Activated CD8-positive, alpha-beta memory T cell treated with anti-CD3 and anti-CD28 coated beads, Interleukin-2, amount 50 U/mL, for 24 hours (primary cell): ENCODE results near the gene WIPI1.
"Not testable (repeated sequence)": the region's sequence is repeated elsewhere in the genome, so short reads cannot be mapped to it uniquely, and the experiment has no call there.

Source experiments
- DNase-seq: peaks from one replicate; pipeline ENCODE4 v3.0.0-alpha.2; 2020; ENCODE audit errors: extremely low read depth

WIPI1 gene

DNA sequence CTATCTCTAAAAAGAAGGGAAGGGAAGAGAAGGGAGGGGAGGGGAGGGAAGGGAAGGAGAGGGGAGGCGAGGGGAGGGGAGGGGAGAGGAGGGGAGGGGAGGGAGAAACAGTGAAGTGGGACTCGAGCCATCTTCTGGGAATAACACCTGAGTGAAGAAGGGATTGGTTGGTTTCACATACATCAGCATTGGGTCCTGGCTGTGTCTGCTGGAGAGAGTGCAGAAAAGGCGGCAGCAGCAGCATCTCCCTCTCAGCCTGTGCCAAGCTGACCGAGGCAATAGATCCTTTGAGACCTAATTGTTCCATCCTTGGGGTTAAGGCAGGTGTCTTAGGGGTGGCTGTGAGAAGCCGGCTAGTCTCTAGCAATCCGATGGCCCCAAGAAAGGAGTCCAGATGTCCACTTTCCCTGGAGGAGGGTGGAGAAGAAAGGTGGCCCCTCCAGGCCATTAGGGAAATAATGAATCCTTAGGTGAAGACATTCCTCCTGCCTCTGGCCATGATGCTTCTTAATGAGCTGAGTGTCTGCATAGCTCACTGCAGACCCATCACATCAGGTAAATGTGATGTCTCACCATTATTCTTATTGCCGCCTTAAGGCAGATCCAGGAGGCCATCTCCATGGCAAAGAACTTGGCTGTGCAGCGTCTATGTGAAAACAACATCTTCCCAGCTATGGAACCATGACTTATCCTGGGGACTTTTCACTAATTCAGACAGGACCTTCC lies 71.6 kb downstream of the WIPI1 start:
- DNase-seq, result no peak

DNA sequence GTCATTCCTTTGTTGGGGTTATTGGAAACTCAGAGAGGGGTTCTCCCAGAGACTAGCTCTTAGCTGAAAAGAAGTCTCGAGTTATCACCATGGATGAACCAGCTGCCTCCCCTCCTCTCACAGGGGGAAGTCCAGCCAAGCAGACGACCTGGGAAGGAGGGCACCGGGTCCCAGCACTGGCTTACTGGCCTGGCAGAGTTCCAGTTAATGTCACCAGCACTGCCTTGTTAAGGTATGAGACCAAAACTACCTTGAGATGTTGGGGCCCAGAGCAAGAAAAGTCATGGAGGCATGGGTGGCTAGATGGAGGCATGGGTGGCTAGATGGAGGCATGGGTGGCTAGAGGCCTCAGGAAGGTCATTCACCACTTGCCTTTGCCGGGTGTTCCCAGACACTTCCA lies 72.4 kb downstream of the WIPI1 start:
- no peak for DNase-seq

DNA sequence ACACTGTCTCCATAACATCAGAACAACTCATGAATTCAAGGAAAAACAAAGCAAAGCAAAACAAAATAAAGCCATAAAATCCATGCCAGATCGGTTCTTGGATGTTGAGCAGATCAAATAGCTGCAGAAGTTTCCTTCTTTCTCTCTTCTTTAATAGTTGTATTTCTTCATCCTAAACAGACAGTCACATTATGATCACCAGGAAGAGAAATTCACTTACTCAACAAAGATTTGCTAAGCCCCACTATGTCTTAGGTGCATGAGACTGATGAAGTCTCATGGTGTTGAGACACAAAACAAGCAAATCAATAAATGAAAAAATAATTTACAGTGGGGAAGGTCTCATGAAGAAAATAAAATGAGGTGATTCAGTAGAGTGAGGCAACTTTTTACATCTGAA lies 72.8 kb downstream of the WIPI1 start:
- DNase-seq, result no peak

DNA sequence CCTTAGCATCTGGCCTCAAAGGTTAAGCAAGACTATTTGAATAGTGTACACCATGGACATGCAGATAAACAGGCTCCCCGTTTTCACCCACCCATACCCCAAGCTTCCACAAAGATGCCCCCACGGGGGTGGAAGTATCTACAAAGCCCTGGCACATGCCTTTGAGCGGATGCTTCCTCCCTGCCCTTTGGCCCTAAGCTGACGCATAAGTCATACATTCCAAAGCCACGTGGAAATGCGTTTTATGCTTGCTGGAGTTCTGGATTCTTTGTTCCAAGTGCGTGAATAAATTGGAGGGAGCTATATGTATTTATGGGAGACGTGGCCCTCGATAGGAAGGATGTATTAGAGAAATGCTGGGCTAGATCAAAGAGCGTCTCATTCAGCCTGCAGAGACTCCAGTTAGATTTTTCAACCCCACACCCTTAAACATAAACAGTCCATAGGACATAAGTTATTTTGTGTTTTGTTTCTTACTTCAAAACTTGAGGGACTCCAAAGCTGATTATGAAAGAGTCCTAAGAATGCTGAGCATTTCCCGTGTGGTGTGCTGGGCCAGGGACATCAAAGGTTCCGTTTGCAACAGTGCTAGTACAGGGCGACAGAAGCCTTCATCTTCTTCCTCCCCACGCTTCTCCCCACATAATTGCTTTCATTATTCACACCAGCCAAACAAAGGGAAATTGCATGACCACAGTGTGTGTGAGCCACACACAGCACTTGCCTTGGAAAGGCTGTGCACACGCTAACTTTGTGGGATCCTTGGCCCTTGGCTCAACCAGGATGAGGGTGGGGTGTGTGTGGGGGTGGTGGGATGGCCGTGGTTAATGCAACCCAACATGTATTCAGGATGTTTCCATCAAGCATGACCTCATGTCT lies 73.6 kb downstream of the WIPI1 start:
- no peak for DNase-seq

DNA sequence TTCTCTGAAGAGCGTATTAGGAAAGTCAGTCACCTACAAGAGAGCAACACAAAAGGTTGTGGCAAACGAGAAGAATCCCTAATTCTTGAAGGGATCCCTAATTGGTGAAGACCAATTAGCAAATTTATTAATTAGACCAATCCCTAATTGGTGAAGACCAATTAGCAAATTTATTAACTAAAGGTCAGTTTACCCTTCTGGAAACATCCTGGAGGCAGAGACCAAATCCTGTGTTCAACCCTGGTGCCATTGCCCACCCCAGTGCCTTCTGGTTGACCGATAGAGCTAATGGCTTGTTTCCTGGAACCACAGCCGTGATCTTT lies 74.2 kb downstream of the WIPI1 start:
- no peak for DNase-seq

DNA sequence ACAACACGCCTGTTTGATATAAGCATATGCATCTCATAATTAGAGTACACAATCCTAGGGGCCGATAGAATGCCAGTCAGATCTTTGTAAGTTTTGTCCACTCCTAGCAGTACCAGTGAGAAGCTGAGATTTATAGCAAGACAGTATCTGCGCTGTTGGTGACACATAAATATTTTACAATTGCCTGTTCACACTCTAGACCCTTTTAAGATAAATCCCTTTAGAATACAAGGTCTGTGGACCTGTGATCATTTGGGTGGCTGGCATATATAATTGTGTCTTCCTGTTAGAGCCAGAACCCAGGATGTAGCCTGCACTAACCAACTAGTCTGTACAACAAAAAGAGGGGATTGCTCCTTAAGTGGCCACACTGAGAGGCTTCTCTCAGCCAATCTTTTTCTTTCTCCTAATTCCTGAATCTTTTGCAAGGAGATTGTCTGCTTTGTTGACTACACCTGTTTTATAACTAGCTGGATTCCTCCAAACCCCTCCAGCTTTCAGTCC lies 74.7 kb downstream of the WIPI1 start:
- DNase-seq, result no peak

DNA sequence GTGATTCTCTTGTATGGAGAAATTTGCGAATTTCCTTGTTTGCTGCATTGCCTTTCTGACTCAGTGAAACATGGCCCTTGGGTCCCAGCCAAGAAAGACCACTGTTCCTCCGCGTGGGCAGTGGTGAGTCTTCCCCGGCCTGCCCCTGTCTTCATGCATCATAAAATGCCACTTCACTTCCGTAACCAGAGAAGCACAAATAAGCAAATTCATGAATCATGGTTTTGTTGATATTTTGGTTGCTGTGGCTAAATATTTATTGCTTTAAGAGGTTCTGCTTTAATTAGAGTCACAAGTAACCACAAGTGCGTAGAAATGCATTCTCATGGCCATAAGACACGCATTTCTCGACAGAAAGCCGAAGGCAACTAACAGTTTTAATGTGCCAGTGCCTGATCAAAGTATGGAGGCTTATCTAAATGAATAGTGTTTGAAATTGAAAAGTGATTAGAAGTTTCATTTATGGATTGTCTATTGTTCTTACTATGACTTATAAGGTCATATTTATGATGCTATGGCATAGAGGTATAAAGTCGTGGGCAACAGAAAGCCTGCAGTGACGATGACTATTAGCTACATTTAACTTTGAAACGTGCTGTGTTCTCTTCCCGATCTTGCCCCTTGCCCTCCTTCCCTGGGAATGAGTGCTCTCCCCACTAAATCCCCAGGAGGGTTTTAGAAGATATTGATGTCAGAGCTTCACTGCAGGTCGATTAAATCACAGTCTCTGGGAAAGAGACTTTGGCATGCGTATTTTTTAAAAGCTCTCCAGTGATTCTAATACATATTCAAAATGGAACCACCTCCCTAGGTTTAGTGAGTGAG lies 76.0 kb downstream of the WIPI1 start:
- no peak for DNase-seq

DNA sequence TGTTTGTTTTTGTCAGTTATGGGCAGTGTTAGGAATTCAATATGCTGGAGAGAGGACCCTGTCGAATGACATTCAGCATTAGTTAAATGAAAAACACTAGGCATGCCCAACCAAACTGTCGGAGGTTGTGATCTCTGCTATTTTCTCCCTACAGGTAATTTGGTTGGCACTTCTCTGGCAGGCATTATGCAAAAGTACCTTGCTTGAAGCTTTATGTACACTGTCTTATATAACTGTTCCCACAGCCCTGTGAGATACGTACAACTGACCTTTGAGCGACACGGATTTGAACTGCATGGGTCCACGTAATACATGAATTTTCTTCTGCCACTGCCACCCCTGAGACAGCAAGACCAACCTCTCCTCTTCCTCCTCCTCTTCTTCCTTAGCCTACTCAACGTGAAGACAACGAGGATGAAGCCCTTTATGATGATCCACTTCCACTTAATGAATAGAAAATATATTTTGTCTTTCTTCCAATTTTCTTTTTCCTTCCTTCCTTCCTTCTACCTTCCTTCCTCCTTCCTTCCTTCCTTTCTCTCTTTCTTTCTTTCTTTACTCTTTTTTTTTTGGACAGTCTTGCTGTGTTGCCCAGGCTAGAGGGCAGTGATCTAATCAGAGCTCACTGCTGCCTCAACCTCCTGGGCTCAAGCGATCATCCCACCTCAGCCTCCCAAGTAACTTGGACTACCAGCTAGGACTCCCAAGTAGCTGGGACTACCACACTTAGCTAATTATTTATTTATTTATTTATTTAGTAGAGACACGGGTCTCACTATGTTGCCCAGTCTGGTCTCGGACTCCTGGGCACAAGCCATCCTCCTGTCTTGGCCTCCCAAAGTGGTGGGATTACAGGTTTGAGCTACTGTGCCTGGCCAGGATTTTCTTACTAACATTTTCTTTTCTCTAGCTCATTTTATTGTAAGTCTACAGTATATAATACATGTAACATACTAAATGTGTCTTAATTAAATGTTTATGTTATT lies 77.3 kb downstream of the WIPI1 start:
- DNase-seq, result no peak

DNA sequence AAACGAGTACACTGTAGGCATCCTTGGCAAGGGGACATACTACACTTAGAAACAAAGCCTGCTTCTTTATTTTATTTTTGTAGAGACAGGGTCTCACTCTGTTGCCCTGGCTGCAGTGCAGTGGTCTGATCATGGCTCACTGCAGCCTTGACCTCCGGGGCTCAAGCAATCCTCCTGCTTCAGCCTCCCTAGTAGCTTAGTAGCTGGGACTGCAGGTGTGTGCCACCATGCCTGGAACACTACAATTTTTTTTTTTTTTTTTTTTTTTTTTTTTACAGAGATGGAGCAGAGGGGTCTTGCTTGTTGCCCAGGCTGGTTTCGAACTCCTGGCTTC lies 78.2 kb downstream of the WIPI1 start:
- no peak for DNase-seq

DNA sequence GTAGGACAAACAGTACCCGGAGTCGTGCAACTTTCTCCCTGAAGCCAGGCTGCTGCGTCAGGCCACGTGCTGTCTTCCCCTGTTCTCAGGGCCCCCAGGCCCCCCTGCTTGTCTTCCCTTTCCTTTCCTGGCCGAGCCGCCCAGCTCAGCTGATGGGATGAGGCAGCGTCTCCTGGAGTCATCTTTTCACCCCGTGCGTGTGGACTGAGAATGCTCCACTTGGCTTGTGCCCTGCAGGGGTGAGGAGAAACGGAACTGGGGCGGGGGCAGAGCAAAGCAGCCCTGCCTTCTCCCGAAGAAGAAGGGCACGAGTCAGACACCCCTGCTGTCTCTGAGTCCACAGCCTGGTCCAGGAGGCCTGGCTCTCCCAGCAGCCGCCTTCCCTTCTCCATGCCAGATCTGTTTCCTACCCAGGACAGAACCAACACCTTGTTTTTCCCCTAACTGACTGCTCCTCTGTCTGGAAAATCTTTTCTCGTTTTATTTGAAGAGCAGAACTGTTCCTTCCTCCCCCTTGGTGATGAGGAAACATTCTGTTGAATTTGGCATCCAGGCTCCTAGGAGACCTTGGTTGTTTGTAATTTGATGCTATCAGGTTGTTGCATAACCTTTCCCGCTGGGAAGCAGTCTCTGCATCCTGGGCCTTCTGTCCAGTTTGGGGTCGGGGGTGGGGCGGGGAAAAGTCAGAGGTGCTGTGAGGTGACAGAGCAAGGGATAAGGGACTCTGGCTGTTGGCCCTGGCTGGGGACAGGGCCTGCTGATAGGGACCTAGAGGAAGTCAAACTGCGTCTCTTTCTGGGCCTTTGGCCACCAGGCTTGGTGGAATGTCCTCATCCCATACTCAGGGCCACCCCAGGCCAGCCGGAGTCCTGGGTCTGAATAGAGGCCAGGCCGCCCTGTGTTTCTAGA lies 78.8 kb downstream of the WIPI1 start:
- DNase-seq, result no peak

DNA sequence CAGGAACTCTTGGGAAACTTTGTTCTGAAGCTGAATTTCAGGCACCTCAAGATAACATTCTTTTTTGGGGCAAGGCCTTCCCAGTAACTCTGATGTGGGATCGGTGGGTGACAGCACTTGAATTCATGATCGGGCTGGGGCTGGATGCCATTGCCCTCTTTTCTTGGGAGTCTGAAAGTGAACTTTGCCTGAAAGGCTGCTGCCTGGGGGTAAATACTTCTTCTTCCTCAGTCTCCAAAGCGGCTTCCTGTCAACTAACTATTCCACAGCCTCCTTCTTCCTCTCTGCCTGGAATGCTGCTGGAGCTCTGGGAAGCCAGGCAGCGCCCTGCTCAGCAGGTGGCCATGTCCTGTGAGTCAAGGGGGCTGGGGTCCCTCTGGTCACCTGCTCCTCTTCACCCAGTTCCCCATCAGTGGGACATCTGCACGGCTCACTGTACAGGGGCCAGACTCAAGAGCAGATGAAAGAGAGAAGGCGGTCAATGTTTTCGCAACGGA lies 79.5 kb downstream of the WIPI1 start:
- no peak for DNase-seq

DNA sequence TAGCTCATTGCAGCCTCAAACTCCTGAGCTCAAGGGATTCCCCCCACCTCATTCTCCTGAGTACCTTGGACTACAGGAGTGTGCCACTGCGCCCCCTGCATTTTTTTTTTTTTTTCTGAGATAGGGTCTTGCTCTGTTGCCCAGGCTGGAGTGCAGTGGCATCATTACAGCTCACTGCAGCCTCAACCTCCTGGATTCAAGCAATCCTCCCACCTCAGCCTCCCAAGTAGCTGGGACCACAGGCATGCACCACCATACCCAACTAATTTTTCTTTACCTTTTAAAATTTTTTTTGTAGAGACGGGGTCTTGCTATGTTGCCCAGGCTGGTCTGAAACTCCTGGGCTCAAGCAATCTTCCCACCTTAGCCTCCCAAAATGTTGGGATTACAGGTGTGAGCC lies 81.1 kb downstream of the WIPI1 start:
- not testable (repeated sequence) for DNase-seq

DNA sequence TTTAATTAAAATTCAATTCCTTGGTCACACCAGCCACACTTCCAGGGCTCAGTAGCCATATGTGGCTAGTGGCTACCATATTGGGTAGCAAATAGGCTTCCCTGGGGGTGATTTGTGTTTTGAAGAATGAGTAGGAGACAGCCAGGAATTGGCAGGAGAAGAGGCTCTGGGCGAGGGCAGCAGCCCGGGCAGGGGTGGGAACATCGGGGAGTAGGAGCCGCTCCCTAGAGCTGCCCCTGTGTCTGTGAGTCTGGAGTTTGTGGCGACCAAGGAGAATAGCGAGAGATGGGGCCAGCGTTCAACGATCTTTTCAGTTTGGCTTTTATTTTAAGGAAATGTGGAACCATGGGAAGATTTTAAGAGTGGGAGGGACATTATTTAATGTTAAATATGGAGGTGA lies 81.7 kb downstream of the WIPI1 start:
- no peak for DNase-seq
